Spleen (tissue), 7 donors: ENCODE measurements around the gene GAGE10.

Experiments used
- CTCF ChIP-seq, 11 experiments: fragments of 200-600 bp in 7 of 11; fragments of 450-650 bp in 4 of 11; sonication (generic) in 4 of 11; IDR thresholded peaks in 8 of 11; conservative IDR thresholded peaks in 3 of 11; 1 replicate in 7 of 11; 2 replicates in 4 of 11; pipeline versions ENCODE4 v1.4.0 to v1.8.0; 2016 to 2021; ENCODE audit warnings: antibody characterized with exemption in 11 of 11, inconsistent platforms in 4 of 11, mild to moderate bottlenecking in 1 of 11
- POLR2AphosphoS5 ChIP-seq, 3 donors: sonication (generic); formaldehyde crosslinking; IDR thresholded peaks; one replicate each; pipeline ENCODE4 v1.5.1; 2017; ENCODE audit warnings: antibody characterized with exemption in 3 of 3
- donor health status: DM: no; HTN: no; CAD: no; lungs with moderate emphysema.
- donor health status: DM: no; HTN: no; CAD: no.
- donor health status: DM: no; HTN: no; CAD: no.

- TF ChIP-seq CTCF (IDR thresholded peaks at IDR 0.05 in 8 of 11, conservative IDR thresholded peaks at IDR 0.05 in 3 of 11) (no peak), POLR2AphosphoS5 (IDR thresholded peaks at IDR 0.05) (no peak)
Observed at GRCh38 chrX:49300703-49301102, 2.7 kb upstream of the GAGE10 start.
